NK-92 treated with Interleukin-12 subunit alpha and Interleukin-12 subunit beta, amount 100 ng/mL, for 24 hours (cell line): ENCODE measurements around the gene AFAP1.
"Not testable (repeated sequence)": the region's sequence is repeated elsewhere in the genome, so short reads cannot be mapped to it uniquely, and the experiment has no call there.

Experiments
- DNase-seq: peaks from one replicate; lab custom pipeline; 2025; lab: John Stamatoyannopoulos, UW

AFAP1 gene

GRCh38 chr4:7945709-7946380, 6.2 kb upstream of the AFAP1 start:
- no peak for DNase-seq

GRCh38 chr4:7944599-7945220, 5.0 kb upstream of the AFAP1 start:
- DNase-seq = no peak

GRCh38 chr4:7943688-7944087, 4.0 kb upstream of the AFAP1 start:
- not testable (repeated sequence) for DNase-seq

- no peak for DNase-seq
Measured at GRCh38 chr4:7943211-7943610, 3.5 kb upstream of the AFAP1 start.

- DNase-seq = no peak
Measured at GRCh38 chr4:7941965-7942496, 2.4 kb upstream of the AFAP1 start.

- no peak for DNase-seq
Measured at GRCh38 chr4:7941111-7941964, 1.7 kb upstream of the AFAP1 start.

- no peak for DNase-seq
Measured at GRCh38 chr4:7938609-7939376, 868 bp downstream of the AFAP1 start.

GRCh38 chr4:7938266-7938608, 1.4 kb downstream of the AFAP1 start:
- DNase-seq = no peak

- no peak for DNase-seq
Measured at GRCh38 chr4:7937006-7937405, 2.7 kb downstream of the AFAP1 start.

- no peak for DNase-seq
Measured at GRCh38 chr4:7933651-7934510, 5.8 kb downstream of the AFAP1 start.

GRCh38 chr4:7932287-7932686, 7.4 kb downstream of the AFAP1 start:
- DNase-seq = no peak

GRCh38 chr4:7929118-7929951, 10.3 kb downstream of the AFAP1 start:
- no peak for DNase-seq

GRCh38 chr4:7928711-7929110, 10.9 kb downstream of the AFAP1 start:
- no peak for DNase-seq

GRCh38 chr4:7926822-7927221, 12.8 kb downstream of the AFAP1 start:
- no peak for DNase-seq

GRCh38 chr4:7924570-7924969, 15.1 kb downstream of the AFAP1 start:
- no peak for DNase-seq

- DNase-seq = no peak
Measured at GRCh38 chr4:7924163-7924562, 15.5 kb downstream of the AFAP1 start.

- DNase-seq = no peak
Measured at GRCh38 chr4:7922466-7922865, 17.2 kb downstream of the AFAP1 start.

- DNase-seq = no peak
Measured at GRCh38 chr4:7918981-7919380, 20.7 kb downstream of the AFAP1 start.

- not testable (repeated sequence) for DNase-seq
Measured at GRCh38 chr4:7918187-7918586, 21.5 kb downstream of the AFAP1 start.

GRCh38 chr4:7917669-7918068, 22.0 kb downstream of the AFAP1 start:
- DNase-seq = no peak
